GM19324 (cell line): ENCODE measurements around the gene NSD2.

Experiments used
- ATAC-seq: cut with Tn5 transposase; IDR thresholded peaks from one replicate; pipeline ENCODE4 v1.9.1; 2021; ENCODE audit warnings: mild to moderate bottlenecking, moderate library complexity; ENCODE audit not compliant: unreplicated experiment, low FRiP score

Gene NSD2

GRCh38 chr4:1981251-1982058 is 110.3 kb downstream of the NSD2 start:
- no peak for ATAC-seq

- ATAC-seq, result no peak
These were observed 111.2 kb downstream of the NSD2 start for GRCh38 chr4:1982124-1983052.

GRCh38 chr4:1983053-1983845 is 112.1 kb downstream of the NSD2 start:
- ATAC-seq, result no peak

- no peak for ATAC-seq
These were observed 112.7 kb downstream of the NSD2 start for GRCh38 chr4:1983846-1984405.

GRCh38 chr4:1984406-1985191 is 113.4 kb downstream of the NSD2 start:
- ATAC-seq, result no peak

GRCh38 chr4:1985294-1985693 is 114.1 kb downstream of the NSD2 start:
- ATAC-seq, result no peak

GRCh38 chr4:1985780-1986577 is 114.8 kb downstream of the NSD2 start:
- ATAC-seq, result no peak

- ATAC-seq, result no peak
These were observed 115.5 kb downstream of the NSD2 start for GRCh38 chr4:1986578-1987210.

GRCh38 chr4:1987296-1987695 is 116.1 kb downstream of the NSD2 start:
- no peak for ATAC-seq

- no peak for ATAC-seq
These were observed 116.6 kb downstream of the NSD2 start for GRCh38 chr4:1987721-1988326.

- no peak for ATAC-seq
These were observed 117.1 kb downstream of the NSD2 start for GRCh38 chr4:1988327-1988724.

GRCh38 chr4:1989533-1990347 is 118.5 kb downstream of the NSD2 start:
- no peak for ATAC-seq

GRCh38 chr4:1990348-1990645 is 119.1 kb downstream of the NSD2 start:
- no peak for ATAC-seq

GRCh38 chr4:1990676-1991075 is 119.5 kb downstream of the NSD2 start:
- ATAC-seq, result no peak

- ATAC-seq, result no peak
These were observed 119.9 kb downstream of the NSD2 start for GRCh38 chr4:1991087-1991486.

GRCh38 chr4:1991596-1992434 is 120.6 kb downstream of the NSD2 start:
- ATAC-seq, result no peak
